Activated CD4-positive, alpha-beta memory T cell treated with anti-CD3 and anti-CD28 coated beads, Interleukin-2, amount 10 ng/mL, durations not matched to agents 7 days and 5 days (primary cell): Measurements from ENCODE around the gene TBX4. TPM values are rescaled to one million over a fixed set of nuclear protein-coding genes. Genes with fewer than 3 reads are reported as not detected.

ENCODE experiments used
- CTCF ChIA-PET: fragments of 350-600 bp; sonication (Branson Sonifier 250); formaldehyde crosslinking; loops from one replicate; lab custom pipeline; 2021; ENCODE audit warnings: antibody characterized with exemption, inconsistent platforms; lab: Charles Lee
- POLR2A ChIA-PET: fragments of 350-600 bp; sonication (Branson Sonifier 250); formaldehyde crosslinking; loops from one replicate; lab custom pipeline; 2021; ENCODE audit warnings: antibody characterized with exemption; lab: Charles Lee
- DNase-seq: peaks from one replicate; pipeline ENCODE4 v3.0.0-alpha.2; 2020
- H3K27ac Mint-ChIP-seq: one replicate; pipeline ENCODE4 v1.8.0; 2021; ENCODE audit warnings: mild to moderate bottlenecking, mixed read lengths
- H3K27me3 Mint-ChIP-seq: one replicate; pipeline ENCODE4 v1.8.0; 2021; ENCODE audit warnings: mixed read lengths
- H3K36me3 Mint-ChIP-seq: one replicate; pipeline ENCODE4 v1.8.0; 2021; ENCODE audit warnings: low read depth, mixed read lengths
- H3K4me1 Mint-ChIP-seq: one replicate; pipeline ENCODE4 v1.8.0; 2021; ENCODE audit warnings: mixed read lengths
- H3K4me3 Mint-ChIP-seq: one replicate; pipeline ENCODE4 v1.8.0; 2021; ENCODE audit warnings: mild to moderate bottlenecking, mixed read lengths
- H3K9me3 Mint-ChIP-seq: one replicate; pipeline ENCODE4 v1.8.0; 2021; ENCODE audit warnings: mixed read lengths
- total RNA-seq, 2 experiments: library from RNA; stranded (reverse); gene quantifications; one replicate each; pipeline ENCODE4 v1.2.3, GENCODE V29; 2021

TBX4 gene
- total RNA-seq, 2 experiments from 2014 or later, result not detected

DNA sequence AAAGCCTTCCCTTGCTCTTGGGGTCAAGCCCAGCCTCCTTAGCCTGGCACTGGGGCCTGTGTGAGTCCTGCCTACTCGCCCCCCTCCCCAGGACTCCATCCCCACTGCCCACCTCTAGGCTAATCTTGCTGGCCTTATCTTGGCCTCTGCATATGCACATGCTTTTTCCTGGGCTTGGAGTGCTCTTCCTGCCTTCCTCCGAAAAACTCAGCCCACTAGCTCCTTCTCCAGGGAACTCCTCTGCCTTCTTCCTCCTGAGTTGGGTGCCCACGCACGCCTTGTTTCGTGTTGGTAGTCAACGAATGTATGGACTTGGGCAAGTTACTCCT, 36.0 kb upstream of the TBX4 start:
- no peaks in the 10 kb centered on the region for H3K9me3 Mint-ChIP-seq
- no peak overlapping the region for H3K27ac Mint-ChIP-seq
- peaks cover 35% of the 10 kb centered on the region for H3K27me3 Mint-ChIP-seq
- ChIA-PET CTCF (interaction anchor here (1.6 kb wide), 1 partner anchor 134 kb away, joined by 3 read pairs; no protein-coding TSS in a partner anchor), POLR2A (no interaction called here)
- DNase-seq, result no peak
- H3K4me1 Mint-ChIP-seq, result peaks cover 8% of the 10 kb centered on the region
- no peak overlapping the region for H3K4me3 Mint-ChIP-seq
- no peaks in the 10 kb centered on the region for H3K36me3 Mint-ChIP-seq

DNA sequence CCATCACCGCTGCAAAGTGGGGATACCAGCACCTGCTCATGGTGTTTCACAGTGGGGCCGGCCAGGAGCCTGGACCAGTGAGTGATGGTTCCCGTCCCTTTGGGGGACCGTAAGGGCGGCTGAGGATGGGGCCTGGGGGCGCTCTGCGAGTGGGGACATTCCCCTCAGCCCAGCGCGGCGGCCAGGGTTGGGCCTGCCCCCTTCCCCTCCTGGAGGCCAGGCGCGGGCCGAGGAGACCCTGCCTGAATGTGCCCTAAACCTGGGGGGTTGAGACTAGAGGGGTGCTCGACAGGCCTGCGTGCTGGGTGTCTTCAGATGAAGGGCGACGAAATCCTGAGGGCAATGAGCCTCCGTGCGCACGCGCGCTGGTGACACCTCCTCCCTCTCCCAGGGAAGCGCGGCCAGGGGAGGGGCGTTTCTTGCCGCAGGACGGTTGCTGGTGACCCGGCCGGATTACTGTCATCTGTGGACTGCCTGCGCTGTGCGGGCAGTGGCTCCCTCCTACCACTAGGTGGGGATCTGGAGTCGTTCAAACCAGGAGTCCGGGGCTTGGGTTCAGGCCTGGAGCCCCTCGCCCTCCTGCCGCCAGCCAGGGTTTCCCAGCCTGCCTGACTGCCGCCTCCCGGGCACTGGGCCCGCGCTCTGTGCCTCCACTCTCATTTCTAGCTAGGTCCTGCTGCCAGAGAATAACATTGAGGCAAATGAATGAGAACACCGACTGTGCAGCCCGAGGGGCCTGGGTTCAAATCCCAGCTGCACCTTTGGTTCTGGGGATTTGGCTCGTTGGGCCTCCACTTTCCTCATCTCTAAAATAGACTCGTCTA, 35.5 kb upstream of the TBX4 start:
- peaks cover 38% of the 10 kb centered on the region for H3K27me3 Mint-ChIP-seq
- no peak overlapping the region for H3K27ac Mint-ChIP-seq
- no peaks in the 10 kb centered on the region for H3K36me3 Mint-ChIP-seq
- peak; percentile 66 for DNase-seq
- ChIA-PET CTCF (interaction anchor here (1.2 kb wide), 1 partner anchor 78 kb away, joined by 3 read pairs; no protein-coding TSS in a partner anchor), POLR2A (no interaction called here)
- H3K4me3 Mint-ChIP-seq, result no peak overlapping the region
- H3K9me3 Mint-ChIP-seq, result no peaks in the 10 kb centered on the region
- peaks cover 6% of the 10 kb centered on the region for H3K4me1 Mint-ChIP-seq

DNA sequence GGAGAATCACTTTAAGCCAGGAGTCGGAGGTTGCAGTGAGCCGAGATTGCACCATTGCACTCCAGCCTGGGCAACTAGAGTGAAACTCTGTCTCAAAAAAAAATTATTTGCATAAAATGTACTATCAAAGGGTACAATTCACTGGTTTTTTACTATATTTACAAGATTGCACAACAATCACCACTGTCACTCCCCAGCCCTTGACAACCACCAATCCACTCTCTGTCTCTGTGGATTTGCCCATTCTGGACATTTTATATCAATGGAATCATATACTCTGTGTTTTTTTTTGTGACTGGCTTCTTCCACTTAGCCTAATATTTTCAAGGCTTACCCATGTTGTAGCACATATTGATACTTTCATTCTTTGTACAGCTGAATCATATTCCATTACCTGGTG, 33.8 kb upstream of the TBX4 start:
- H3K4me3 Mint-ChIP-seq, result no peak overlapping the region
- H3K9me3 Mint-ChIP-seq, result no peaks in the 10 kb centered on the region
- H3K4me1 Mint-ChIP-seq, result peaks cover 4% of the 10 kb centered on the region
- ChIA-PET CTCF (no interaction called here), POLR2A (no interaction called here)
- H3K36me3 Mint-ChIP-seq, result no peaks in the 10 kb centered on the region
- DNase-seq, result no peak
- peaks cover 43% of the 10 kb centered on the region for H3K27me3 Mint-ChIP-seq
- no peak overlapping the region for H3K27ac Mint-ChIP-seq

DNA sequence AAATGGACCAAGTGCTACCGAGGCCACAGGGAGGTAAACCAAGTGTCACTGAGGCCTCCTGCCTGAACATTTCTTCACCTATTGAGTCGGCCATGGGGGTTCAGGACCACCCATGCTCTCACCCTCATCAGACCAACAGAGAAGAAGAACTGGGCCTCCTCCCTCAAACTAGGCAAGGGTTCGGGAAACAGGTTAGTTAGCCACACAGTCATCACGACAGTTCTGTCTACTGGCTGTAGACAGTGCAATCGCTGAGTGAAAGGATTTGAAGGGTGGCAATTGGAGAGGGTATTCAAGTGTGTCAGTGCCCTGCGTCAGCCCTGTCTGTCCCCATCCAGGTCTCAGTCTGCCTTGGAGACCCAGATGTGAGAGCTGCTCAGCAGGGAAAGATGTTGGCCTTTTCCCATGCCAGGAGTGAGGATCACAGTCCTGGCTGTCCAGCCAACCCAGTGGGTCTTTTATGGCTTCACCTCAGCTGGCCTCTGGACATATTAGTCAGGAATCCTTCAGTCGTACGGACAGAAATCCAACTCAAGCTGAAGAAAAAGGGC, 32.7 kb upstream of the TBX4 start:
- H3K9me3 Mint-ChIP-seq, result no peaks in the 10 kb centered on the region
- H3K36me3 Mint-ChIP-seq, result no peaks in the 10 kb centered on the region
- peaks cover 4% of the 10 kb centered on the region for H3K4me1 Mint-ChIP-seq
- no peak overlapping the region for H3K4me3 Mint-ChIP-seq
- no peak overlapping the region for H3K27ac Mint-ChIP-seq
- POLR2A ChIA-PET, result no interaction called here
- H3K27me3 Mint-ChIP-seq, result peaks cover 44% of the 10 kb centered on the region
- CTCF ChIA-PET, result no interaction called here
- DNase-seq, result no peak

DNA sequence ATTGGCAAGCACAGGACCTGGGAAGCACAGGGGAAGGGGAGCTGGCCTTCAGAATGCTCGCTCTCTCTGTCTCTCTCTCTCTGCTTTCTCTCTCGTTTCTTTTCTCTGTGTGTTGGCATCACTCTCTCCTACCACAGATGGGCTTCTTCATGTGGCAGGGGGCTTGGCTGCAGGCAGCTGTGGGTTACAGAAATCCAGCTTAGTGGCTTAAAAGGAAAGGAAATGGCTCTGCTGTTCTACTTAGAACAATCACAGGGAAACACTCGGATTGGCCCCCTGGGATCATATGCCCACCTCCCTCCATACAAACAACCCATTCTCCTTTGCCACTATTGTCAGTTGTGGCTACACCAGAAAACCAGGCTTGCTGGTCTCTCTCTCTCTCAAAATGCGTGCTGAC, 32.2 kb upstream of the TBX4 start:
- no peak overlapping the region for H3K4me3 Mint-ChIP-seq
- no peak overlapping the region for H3K27ac Mint-ChIP-seq
- CTCF ChIA-PET, result interaction anchor here (1.1 kb wide), 1 partner anchor 8 kb away, joined by 3 read pairs; no protein-coding TSS in a partner anchor
- no peaks in the 10 kb centered on the region for H3K9me3 Mint-ChIP-seq
- H3K27me3 Mint-ChIP-seq, result peaks cover 47% of the 10 kb centered on the region
- H3K4me1 Mint-ChIP-seq, result peaks cover 4% of the 10 kb centered on the region
- POLR2A ChIA-PET, result no interaction called here
- no peaks in the 10 kb centered on the region for H3K36me3 Mint-ChIP-seq
- DNase-seq, result no peak

DNA sequence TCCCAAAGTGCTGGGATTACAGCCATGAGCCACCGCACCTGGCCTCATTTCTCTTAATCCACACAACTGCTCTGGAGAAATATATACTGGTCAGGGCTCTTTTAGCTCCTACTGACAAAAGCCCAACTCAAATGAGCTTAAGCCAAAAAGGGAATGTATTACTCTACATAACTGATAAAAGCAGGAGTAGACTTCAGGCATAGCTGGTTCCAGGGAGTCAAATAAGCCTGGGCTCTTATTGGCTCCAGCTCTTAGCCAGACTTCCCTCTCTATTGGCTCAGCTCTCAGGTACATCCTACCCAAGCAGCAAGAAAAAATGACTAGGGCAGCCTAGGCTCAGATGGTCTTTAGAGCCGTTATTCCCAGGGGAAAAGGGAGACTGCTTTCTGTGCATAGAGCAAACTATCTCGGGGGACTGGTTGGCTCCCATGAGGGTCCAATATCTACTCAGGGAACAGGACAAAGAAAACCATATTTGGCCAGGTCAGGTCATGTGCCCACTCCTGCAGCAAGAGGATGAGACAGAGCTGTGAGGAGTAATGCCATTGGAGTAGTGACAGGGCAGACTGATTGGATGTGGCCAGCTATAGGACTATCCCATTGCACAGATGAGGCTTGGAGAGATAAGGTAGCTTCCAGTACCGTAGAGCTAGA, 31.4 kb upstream of the TBX4 start:
- Mint-ChIP-seq H3K4me1 (peaks cover 4% of the 10 kb centered on the region), H3K27ac (no peak overlapping the region), H3K36me3 (no peaks in the 10 kb centered on the region), H3K27me3 (peaks cover 44% of the 10 kb centered on the region), H3K9me3 (no peaks in the 10 kb centered on the region), H3K4me3 (no peak overlapping the region)
- POLR2A ChIA-PET, result no interaction called here
- CTCF ChIA-PET, result interaction anchor here (1.1 kb wide), 1 partner anchor 8 kb away, joined by 3 read pairs; no protein-coding TSS in a partner anchor
- DNase-seq, result no peak

DNA sequence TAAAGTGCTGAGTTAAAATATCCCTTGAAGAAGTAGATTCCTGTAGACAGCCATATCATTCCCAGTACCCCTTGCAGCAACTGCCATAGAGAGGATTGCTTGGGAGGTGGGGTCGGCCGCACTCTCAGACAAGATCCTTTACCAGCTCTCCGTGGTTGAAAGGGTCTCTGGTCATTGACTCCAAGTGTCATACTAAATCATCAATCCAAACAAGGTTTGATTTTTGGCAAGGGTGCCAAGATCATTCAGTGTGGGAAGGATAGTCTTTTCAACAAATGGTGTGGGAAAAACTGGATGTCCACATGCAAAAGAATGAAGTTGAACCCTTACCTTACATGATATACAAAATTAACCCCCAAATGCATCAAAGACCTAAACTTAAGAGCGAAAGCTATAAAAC, 30.8 kb upstream of the TBX4 start:
- no peak overlapping the region for H3K4me3 Mint-ChIP-seq
- ChIA-PET POLR2A (no interaction called here), CTCF (interaction anchor here (1.1 kb wide), 1 partner anchor 9 kb away, joined by 3 read pairs; no protein-coding TSS in a partner anchor)
- peaks cover 4% of the 10 kb centered on the region for H3K4me1 Mint-ChIP-seq
- peaks cover 44% of the 10 kb centered on the region for H3K27me3 Mint-ChIP-seq
- H3K36me3 Mint-ChIP-seq, result no peaks in the 10 kb centered on the region
- no peaks in the 10 kb centered on the region for H3K9me3 Mint-ChIP-seq
- DNase-seq, result no peak
- no peak overlapping the region for H3K27ac Mint-ChIP-seq

DNA sequence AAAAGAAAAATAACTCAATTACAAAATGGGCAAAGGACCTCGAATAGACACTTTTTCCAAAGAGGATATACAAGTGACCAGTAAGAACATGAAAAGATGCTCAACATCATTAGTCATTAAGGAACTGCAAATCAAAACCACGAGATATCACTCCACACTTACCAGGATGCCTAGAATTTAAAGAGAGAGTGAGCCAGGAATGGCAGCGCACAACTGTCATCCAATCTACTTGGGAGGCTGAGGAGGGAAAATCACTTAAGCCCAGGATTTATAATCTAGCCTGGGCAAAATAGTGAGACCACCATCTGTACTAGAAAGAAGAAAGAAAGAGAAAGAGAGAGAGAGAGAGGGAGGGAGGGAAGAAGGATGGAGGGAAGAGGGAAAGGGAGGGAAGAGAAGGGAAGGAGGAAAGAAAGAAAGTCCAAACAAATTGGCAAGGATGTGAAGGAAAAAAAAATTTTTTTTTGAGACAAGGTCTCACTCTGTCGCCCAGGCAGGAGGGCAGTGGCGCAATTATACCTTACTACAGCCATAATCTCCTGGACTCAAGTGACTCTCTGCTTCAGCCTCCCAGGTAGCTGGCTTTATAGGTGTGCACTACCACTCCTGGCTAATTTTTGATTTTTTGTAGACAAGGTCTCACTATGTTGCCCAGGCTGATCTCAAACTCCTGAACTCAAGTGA, 30.0 kb upstream of the TBX4 start:
- Mint-ChIP-seq H3K27me3 (peaks cover 43% of the 10 kb centered on the region), H3K4me3 (no peak overlapping the region)

DNA sequence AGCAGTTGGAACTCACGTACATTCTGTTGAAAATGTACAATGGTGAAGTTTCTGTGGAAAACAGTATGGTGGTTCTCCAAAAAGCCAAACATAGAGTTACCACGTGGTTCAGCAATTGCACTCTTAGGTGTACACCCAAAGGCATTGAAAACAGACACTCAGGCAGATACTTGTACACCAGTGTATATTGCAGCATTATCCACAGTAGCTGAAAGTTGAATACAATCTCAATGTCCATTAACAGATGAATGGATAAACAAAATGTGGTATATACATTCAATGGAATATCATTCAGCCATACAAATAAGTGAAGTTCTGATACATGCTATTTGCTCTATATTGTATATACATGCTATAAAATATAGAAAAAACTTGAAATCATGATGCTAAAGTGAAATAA, 29.4 kb upstream of the TBX4 start:
- Mint-ChIP-seq H3K27ac (no peak overlapping the region), H3K36me3 (no peaks in the 10 kb centered on the region), H3K27me3 (peaks cover 49% of the 10 kb centered on the region), H3K4me1 (no peaks in the 10 kb centered on the region), H3K4me3 (no peak overlapping the region), H3K9me3 (no peaks in the 10 kb centered on the region)
- POLR2A ChIA-PET, result no interaction called here
- CTCF ChIA-PET, result no interaction called here
- no peak for DNase-seq

More for the DNA sequence above, 30.0 kb upstream of the TBX4 start:
- H3K4me1 Mint-ChIP-seq, result no peaks in the 10 kb centered on the region
- no peaks in the 10 kb centered on the region for H3K36me3 Mint-ChIP-seq
- no peak for DNase-seq
- H3K27ac Mint-ChIP-seq, result no peak overlapping the region
- POLR2A ChIA-PET, result no interaction called here
- no peaks in the 10 kb centered on the region for H3K9me3 Mint-ChIP-seq
- CTCF ChIA-PET, result no interaction called here

DNA sequence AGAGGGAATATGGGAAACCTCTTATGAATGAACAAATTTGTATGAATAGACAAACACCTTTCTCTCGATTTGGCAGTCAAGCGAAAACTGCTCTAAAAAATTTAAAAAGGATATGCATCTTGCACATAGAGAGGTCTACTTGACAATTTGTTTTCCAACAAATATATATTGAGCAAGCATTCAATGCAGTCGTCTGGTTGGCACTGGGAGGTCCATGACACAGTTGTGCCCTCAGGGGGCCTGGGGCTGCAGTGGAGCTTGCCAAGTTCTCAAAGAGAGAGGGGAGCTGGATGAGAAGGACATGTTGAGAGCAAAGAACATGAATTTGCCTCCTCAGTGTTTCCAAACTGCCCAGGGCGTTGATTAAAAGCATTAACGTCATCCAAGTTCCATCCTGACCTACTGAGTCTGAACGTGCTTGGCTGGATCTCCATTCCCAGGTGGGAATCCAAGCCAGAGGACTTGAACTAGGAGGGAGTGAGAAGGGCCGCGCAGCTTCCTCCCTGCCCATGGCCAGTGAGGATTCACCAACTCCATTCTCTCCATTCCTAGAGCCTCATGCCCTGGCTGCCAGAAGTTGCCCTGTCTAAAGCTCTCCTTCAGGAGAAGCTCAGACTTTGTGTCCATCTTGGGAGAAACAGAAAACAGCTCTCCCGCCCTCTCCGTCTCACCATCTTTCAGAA, 28.1 kb upstream of the TBX4 start:
- POLR2A ChIA-PET, result no interaction called here
- H3K4me1 Mint-ChIP-seq, result no peaks in the 10 kb centered on the region
- peaks cover 45% of the 10 kb centered on the region for H3K27me3 Mint-ChIP-seq
- no peaks in the 10 kb centered on the region for H3K36me3 Mint-ChIP-seq
- no peak overlapping the region for H3K4me3 Mint-ChIP-seq
- CTCF ChIA-PET, result no interaction called here
- no peak overlapping the region for H3K27ac Mint-ChIP-seq
- H3K9me3 Mint-ChIP-seq, result no peaks in the 10 kb centered on the region
- no peak for DNase-seq

DNA sequence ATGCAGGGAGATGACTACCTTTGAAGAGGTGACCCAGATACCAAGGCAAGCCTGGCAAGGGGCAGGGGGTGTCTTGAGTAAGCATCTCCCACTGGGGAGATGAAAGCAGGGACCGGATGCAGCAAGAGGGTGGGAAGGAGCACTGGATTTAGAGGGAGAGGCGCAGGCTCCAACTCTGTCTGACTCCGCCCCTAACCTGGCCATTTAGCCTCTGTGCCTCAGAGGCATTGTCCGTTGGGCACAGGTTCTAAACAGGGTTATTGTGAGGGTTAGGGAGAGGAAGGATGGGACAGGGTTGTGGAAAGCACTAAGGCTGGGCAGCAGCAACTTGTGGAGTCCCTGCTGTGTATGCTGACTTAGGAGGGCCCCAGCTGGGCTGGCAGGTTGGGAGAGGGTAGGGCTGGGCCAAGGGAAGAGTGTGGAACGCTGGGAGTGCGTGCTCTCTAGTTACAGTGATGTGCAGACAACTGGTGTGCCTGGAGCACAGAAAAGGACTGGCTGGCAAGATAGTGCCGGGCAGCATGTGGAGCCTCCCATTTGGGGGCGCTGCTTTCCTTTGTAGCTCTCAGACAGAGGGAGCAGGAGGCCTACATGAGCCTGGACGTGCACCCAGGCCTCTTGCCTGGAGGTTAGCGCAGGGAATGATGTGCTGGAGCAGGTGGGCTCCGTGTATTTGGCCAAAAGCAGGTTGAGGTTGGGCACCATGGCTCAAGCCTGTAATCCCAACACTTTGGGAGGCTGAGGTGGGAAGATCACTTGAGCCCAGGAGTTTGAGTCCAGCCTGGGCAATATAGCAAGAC, 26.3 kb upstream of the TBX4 start:
- Mint-ChIP-seq H3K27ac (no peak overlapping the region), H3K27me3 (peaks cover 40% of the 10 kb centered on the region), H3K4me1 (no peaks in the 10 kb centered on the region), H3K4me3 (no peak overlapping the region), H3K36me3 (no peaks in the 10 kb centered on the region), H3K9me3 (no peaks in the 10 kb centered on the region)
- ChIA-PET POLR2A (no interaction called here), CTCF (no interaction called here)
- DNase-seq, result no peak
